NT2/D1 (cell line): ENCODE measurements around the gene INSR.
"Not testable (repeated sequence)": the region's sequence is repeated elsewhere in the genome, so short reads cannot be mapped to it uniquely, and the experiment has no call there.

Experiments
- SUZ12 ChIP-seq: IDR thresholded peaks from 2 replicates; pipeline ENCODE4 v1.6.1; 2011; ENCODE audit not compliant: insufficient read length, insufficient read depth; ENCODE audit errors: extremely low read depth
- YY1 ChIP-seq: IDR thresholded peaks from 2 replicates; pipeline ENCODE4 v1.6.1; 2011; ENCODE audit not compliant: insufficient read length, insufficient read depth

- not testable (repeated sequence) for TF ChIP-seq YY1, SUZ12
Measured at GRCh38 chr19:7067122-7067521, 227.1 kb downstream of the INSR start.
